Sigmoid colon (tissue), 4 donors: ENCODE results near the gene CBLB.

Experiments
- CTCF ChIP-seq, 4 experiments: fragments of 450-650 bp in 3 of 4; fragments of 200-600 bp in 1 of 4; IDR thresholded peaks; one replicate each; pipeline ENCODE4 v1.5.1; 2016 to 2019; ENCODE audit warnings: antibody characterized with exemption in 4 of 4, mild to moderate bottlenecking in 3 of 4, moderate library complexity in 2 of 4
- POLR2A ChIP-seq, 2 donors: fragments of 450-650 bp; IDR thresholded peaks; one replicate each; pipeline ENCODE4 v1.6.1; 2016; ENCODE audit warnings: antibody characterized with exemption in 2 of 2, mild to moderate bottlenecking in 2 of 2, moderate library complexity in 2 of 2
- POLR2AphosphoS5 ChIP-seq, 4 donors: sonication (generic); formaldehyde crosslinking; IDR thresholded peaks; one replicate each; pipeline ENCODE4 v1.6.1; 2017; ENCODE audit warnings: antibody characterized with exemption in 4 of 4

GRCh38 chr3:105915524-105915923 lies 46.7 kb upstream of the CBLB start:
- no peak for TF ChIP-seq POLR2A (IDR thresholded peaks at IDR 0.05)
- no peak for TF ChIP-seq CTCF (IDR thresholded peaks at IDR 0.05)
- TF ChIP-seq POLR2AphosphoS5 (IDR thresholded peaks at IDR 0.05): no peak
